GM12874 (cell line): ENCODE results near the gene CUX1.

Experiments
- TF ChIP-seq, protein P1 (sequence below): IDR thresholded peaks from 2 replicates; pipeline ENCODE4 v1.5.1; 2011; ENCODE audit warnings: low read depth, mild to moderate bottlenecking, control low read depth, low read length, moderate library complexity; ENCODE audit not compliant: insufficient read depth

The CUX1 gene

DNA sequence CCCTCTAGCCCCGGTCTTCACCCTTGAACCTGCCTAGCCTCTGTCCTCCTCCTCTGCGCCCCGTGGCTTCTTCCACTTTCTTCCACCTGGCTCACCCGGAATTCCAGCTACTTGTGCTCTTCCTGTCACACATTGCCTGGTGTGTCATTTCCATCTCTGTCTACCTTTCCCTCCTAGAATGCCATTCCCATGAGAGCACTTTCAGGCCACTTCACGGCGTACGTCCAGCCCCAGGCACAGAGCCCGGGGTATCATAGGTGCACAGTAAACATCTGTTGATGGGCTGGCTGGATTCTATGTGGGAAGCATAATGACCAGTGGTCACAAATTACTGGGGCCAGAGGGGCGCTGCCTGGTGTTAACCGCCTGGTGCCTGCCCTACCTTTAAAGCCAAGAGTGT is 161.3 kb downstream of the CUX1 start:
- TF ChIP-seq, protein P1, sequence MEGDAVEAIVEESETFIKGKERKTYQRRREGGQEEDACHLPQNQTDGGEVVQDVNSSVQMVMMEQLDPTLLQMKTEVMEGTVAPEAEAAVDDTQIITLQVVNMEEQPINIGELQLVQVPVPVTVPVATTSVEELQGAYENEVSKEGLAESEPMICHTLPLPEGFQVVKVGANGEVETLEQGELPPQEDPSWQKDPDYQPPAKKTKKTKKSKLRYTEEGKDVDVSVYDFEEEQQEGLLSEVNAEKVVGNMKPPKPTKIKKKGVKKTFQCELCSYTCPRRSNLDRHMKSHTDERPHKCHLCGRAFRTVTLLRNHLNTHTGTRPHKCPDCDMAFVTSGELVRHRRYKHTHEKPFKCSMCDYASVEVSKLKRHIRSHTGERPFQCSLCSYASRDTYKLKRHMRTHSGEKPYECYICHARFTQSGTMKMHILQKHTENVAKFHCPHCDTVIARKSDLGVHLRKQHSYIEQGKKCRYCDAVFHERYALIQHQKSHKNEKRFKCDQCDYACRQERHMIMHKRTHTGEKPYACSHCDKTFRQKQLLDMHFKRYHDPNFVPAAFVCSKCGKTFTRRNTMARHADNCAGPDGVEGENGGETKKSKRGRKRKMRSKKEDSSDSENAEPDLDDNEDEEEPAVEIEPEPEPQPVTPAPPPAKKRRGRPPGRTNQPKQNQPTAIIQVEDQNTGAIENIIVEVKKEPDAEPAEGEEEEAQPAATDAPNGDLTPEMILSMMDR = no peak

DNA sequence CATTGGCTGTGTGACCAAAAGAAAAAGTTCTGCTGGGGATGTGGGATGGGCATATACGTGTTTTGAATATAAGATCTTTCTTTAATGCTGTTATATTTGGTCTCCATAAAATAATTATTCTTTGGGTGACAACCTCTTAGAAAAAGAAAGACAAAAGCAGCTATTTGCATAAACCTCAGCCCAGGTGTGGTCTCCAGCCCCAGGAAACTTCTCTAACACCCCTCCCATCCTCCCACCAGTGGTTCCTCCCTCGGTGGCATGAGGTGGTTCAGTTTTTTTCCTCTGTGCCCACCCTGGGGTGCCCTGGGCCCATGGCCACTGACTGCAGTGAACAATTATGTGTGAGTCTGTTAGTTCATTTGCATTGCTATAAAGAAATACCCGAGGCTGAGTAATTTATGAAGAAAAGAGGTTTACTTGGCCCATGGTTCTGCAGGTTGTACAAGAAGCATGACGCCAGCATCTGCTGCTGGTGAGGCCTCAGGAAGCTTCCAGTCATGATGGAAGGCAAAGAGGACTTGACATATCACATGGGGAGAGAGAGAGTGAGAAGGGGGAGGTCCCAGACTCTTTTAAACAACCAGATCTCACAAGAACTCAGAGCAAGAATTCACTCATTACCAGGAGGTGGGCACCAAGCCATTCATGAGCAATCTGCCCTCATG is 165.9 kb downstream of the CUX1 start:
- TF ChIP-seq, protein P1 = no peak

DNA sequence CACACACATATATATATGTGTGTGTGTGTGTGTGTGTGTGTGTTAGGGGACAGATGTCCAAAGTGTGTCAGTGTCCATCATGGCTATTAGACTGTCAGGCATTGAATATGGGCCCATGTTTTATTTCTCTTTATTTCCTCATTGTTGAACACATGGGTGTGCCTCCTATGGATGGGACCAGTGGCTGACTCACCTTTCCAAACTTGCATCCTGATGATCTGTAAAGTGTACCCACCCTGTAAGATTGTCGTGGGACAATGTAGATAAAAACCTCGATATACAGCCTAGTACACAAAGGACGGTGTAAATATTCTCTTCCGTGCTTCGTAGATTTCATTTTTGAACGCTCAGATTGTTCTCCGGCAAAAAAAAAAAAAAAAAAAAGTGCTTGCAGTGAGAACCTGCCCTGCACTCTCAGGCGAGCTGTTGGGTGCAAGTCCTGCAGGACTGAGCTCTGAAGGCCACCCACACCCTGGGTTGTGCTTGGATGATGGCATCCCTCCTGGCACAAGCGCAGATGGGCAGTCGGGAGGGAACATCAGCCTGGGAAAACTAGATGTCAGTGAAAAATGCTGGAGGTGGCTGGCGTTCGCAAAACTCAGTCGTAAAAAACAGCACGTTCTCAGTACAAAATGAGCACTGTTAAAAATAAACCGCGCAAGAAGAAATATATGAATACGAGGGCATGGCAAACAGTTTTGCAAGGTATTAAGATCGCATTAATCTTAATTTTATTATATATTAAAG is 166.9 kb downstream of the CUX1 start:
- TF ChIP-seq, protein P1 = no peak

DNA sequence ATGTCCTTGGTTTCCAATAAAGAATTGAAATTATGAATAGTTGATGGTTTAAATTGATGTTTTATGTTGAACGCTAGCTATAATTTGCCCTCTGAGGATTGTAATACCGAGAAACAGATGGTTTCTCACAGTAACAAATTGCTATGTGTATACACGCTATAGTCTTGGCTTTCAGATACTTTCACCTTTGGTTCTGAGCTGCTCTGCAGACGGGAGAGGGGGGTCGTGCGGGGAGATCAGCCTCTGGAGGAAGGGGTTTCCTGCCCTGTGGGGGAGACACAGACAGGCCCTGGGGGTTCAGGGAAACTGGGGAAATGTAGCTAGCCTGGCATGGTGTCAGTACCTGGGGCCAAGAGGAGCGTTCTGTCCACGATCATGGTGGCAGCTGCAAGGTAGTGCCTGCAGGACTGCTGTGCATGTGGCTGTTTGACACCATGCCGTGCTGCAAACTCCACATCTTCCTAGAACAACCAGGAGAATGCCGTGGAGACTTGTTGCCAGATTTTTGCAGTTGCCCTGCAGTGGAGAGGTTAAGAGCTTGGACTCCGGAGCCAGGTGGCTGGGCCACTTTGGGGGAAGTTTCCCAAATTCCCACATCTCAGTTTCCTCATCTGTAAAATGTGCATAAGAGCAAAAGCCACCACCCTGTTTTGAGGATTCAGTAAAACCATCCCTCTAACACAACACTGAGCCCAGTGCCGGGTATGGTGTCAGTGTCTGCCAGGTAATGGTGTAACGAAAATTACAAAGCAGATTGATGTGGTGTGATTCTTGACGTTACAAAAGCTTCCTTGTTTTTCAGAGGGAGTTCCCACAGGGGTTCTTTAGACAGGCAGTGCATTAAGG is 167.9 kb downstream of the CUX1 start:
- TF ChIP-seq, protein P1 = no peak

DNA sequence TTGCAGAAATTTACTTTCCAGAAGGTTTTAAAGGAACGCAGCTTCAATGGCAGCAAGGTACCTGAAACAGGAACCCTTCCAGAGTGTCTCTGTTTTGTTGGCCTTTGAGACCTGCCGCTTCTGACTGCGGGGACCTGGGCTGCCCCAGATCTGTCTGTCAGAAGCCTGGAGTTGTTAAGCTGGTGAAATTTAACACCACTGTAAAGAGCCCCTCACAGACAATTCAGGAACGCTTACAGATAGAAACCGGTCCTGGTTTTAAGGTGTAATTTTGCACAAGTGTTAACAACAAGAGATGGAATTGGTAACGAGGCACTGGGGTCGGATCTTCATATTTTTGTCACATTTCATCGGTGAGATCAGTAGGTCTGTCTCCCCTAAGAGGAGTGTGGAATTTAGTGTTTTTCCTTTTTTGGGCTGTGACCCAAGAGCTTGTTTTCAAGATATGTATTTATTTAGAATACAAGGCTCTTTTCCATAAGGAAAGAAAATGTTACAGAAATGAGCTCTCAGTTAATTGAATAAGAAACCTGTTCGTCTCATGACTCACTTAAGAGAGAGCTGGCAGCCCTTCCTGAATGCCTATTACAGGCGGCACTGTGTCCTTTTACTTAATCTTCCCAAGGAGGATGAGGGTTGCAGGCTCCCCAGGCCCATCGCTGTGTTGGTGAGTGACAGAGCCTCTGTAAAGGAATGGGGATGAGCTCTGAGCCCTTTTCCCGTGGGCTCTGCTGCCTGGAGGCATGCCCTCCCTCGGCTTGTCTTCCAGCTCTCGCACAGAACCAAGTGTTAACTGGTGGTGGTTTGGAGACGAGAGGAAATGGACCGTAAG is 168.7 kb downstream of the CUX1 start:
- TF ChIP-seq, protein P1 = no peak

DNA sequence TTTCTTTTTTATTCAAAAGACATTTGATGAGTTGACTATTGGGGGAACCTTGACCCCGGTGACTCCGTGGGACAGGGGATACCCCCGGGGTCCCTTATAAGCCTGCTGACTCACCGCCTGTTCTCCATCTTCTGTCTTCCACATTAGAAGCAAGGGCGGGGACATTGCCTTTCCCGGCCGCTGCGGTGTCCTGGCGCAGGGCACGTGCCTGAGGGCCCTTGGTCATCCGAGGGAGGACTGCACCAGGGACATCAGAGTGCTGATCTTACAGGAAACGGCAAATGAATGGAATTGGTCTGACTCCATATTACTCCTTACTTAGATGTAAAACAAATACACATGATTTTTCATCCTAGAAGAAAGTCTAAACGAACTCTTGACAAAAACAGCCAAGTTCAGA is 170.1 kb downstream of the CUX1 start:
- TF ChIP-seq, protein P1 = no peak
